AG04449 (cell line): ENCODE results near the gene NEK8.
"Not testable (repeated sequence)": the region's sequence is repeated elsewhere in the genome, so short reads cannot be mapped to it uniquely, and the experiment has no call there.

ENCODE experiments used
- CTCF ChIA-PET: fragments of 350-600 bp; formaldehyde crosslinking; extraction: SDS; loops from one replicate; lab custom pipeline; 2021; ENCODE audit warnings: antibody characterized with exemption; lab: Yijun Ruan, JAX
- POLR2A ChIA-PET: fragments of 400-600, 350-600 bp; formaldehyde crosslinking; extraction: SDS; loops from one replicate; lab custom pipeline; 2020; ENCODE audit warnings: antibody characterized with exemption, inconsistent platforms; lab: Yijun Ruan, JAX
- DNase-seq: peaks from one replicate; pipeline ENCODE4 v3.0.0-alpha.2; 2010; ENCODE audit warnings: low read depth, low spot score
- H3K4me3 ChIP-seq: 2 replicates; pipeline ENCODE4 v1.5.1; 2011; ENCODE audit warnings: low read depth, mild to moderate bottlenecking, control low read depth, low read length
- TF ChIP-seq, protein P1 (sequence below): IDR thresholded peaks from one replicate; pipeline ENCODE4 v1.5.1; 2011; ENCODE audit warnings: mild to moderate bottlenecking, moderate library complexity, low read length, control low read depth, inconsistent platforms; ENCODE audit not compliant: insufficient read depth; ENCODE audit errors: missing control alignments

The NEK8 gene

GRCh38 chr17:28774206-28774605, 45.6 kb downstream of the NEK8 start:
- H3K4me3 ChIP-seq, result no peak overlapping the region
- TF ChIP-seq, protein P1, sequence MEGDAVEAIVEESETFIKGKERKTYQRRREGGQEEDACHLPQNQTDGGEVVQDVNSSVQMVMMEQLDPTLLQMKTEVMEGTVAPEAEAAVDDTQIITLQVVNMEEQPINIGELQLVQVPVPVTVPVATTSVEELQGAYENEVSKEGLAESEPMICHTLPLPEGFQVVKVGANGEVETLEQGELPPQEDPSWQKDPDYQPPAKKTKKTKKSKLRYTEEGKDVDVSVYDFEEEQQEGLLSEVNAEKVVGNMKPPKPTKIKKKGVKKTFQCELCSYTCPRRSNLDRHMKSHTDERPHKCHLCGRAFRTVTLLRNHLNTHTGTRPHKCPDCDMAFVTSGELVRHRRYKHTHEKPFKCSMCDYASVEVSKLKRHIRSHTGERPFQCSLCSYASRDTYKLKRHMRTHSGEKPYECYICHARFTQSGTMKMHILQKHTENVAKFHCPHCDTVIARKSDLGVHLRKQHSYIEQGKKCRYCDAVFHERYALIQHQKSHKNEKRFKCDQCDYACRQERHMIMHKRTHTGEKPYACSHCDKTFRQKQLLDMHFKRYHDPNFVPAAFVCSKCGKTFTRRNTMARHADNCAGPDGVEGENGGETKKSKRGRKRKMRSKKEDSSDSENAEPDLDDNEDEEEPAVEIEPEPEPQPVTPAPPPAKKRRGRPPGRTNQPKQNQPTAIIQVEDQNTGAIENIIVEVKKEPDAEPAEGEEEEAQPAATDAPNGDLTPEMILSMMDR, result no peak
- no peak for DNase-seq
- ChIA-PET CTCF (interaction anchor here (0.7 to 6.4 kb wide), 11 partner anchors 9 to 342 kb away, joined by 3 to 128 read pairs (median 4); partner anchors contain the start of gene DHRS13), POLR2A (no interaction called here)

GRCh38 chr17:28777178-28777577, 48.6 kb downstream of the NEK8 start:
- ChIA-PET POLR2A (no interaction called here), CTCF (interaction anchor here (1.0 to 6.4 kb wide), 3 partner anchors 13 to 27 kb away, joined by 3 to 128 read pairs (median 19); no protein-coding TSS in a partner anchor)
- H3K4me3 ChIP-seq, result no peak overlapping the region
- no peak for DNase-seq
- TF ChIP-seq, protein P1, result no peak

DNA sequence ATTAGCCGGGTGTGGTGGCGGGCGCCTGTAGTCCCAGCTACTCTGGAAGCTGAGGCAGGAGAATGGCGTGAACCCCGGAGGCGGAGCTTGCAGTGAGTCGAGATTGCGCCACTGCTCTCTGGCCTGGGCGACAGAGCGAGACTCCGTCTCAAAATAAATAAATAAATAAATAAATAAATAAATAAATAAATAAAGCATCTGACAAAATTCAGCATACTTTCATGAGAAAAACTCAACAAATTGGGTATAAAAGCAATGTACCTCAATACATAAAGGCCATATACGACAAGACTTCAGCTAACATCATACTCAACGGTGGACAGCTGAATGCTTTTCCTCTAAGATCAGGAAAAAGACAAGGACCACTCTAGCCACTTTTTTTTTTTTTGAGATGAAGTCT, 51.0 kb downstream of the NEK8 start:
- DNase-seq, POLR2A ChIA-PET, H3K4me3 ChIP-seq: not testable (repeated sequence)
- CTCF ChIA-PET, result interaction anchor here (1.0 to 2.9 kb wide), 2 partner anchors 16 to 52 kb away, joined by 3 to 19 read pairs; no protein-coding TSS in a partner anchor

- TF ChIP-seq, protein P1, result no peak
- ChIA-PET CTCF (interaction anchor here (1.0 to 9.2 kb wide), 3 partner anchors 9 to 21 kb away, joined by 3 to 91 read pairs (median 3); no protein-coding TSS in a partner anchor), POLR2A (interaction anchor here (0.7 kb wide), 1 partner anchor 13 kb away, joined by 3 read pairs; no protein-coding TSS in a partner anchor)
- no peak for DNase-seq
- no peak overlapping the region for H3K4me3 ChIP-seq
Observed at GRCh38 chr17:28783161-28783560, 54.6 kb downstream of the NEK8 start.

- ChIA-PET POLR2A (no interaction called here), CTCF (interaction anchor here (2.3 to 9.2 kb wide), 2 partner anchors 14 to 25 kb away, joined by 7 to 91 read pairs; no protein-coding TSS in a partner anchor)
- no peak overlapping the region for H3K4me3 ChIP-seq
- no peak for DNase-seq
- TF ChIP-seq, protein P1, result no peak
Observed at GRCh38 chr17:28788100-28788499, 59.5 kb downstream of the NEK8 start.
